ENCODE measurements around the gene DERL2.

The DERL2 gene

GRCh38 chr17:5430413-5430999, 55.5 kb downstream of the DERL2 start:
- DNase-seq (ENCODE audit: insufficient read length) (no peak), FAIRE-seq (no peak)
- no peak for TF ChIP-seq POLR2A (IDR thresholded peaks at IDR 0.05; ENCODE audit: low read depth, low read length)
- TF ChIP-seq TAF1 (IDR thresholded peaks at IDR 0.05; ENCODE audit: borderline replicate concordance, low read depth, low read length), result no peak
- no peak for TF ChIP-seq POLR2AphosphoS5 (IDR thresholded peaks at IDR 0.05; ENCODE audit: low read depth, low read length)

GRCh38 chr17:5429191-5429887, 56.6 kb downstream of the DERL2 start:
- DNase-seq (ENCODE audit: insufficient read length) (no peak), FAIRE-seq (no peak)
- TF ChIP-seq POLR2AphosphoS5 (IDR thresholded peaks at IDR 0.05; ENCODE audit: low read depth, low read length), result no peak
- no peak for TF ChIP-seq POLR2A (IDR thresholded peaks at IDR 0.05; ENCODE audit: low read depth, low read length)
- no peak for TF ChIP-seq TAF1 (IDR thresholded peaks at IDR 0.05; ENCODE audit: borderline replicate concordance, low read depth, low read length)

GRCh38 chr17:5425826-5426225, 60.2 kb downstream of the DERL2 start:
- no peak for TF ChIP-seq TAF1 (IDR thresholded peaks at IDR 0.05; ENCODE audit: borderline replicate concordance, low read depth, low read length)
- no peak for TF ChIP-seq POLR2AphosphoS5 (IDR thresholded peaks at IDR 0.05; ENCODE audit: low read depth, low read length)
- no peak for TF ChIP-seq POLR2A (IDR thresholded peaks at IDR 0.05; ENCODE audit: low read depth, low read length)
- FAIRE-seq (no peak), DNase-seq (ENCODE audit: insufficient read length) (no peak)

- no peak for TF ChIP-seq POLR2AphosphoS5 (IDR thresholded peaks at IDR 0.05; ENCODE audit: low read depth, low read length)
- no peak for TF ChIP-seq TAF1 (IDR thresholded peaks at IDR 0.05; ENCODE audit: borderline replicate concordance, low read depth, low read length)
- TF ChIP-seq POLR2A (IDR thresholded peaks at IDR 0.05; ENCODE audit: low read depth, low read length), result no peak
- no peak for FAIRE-seq
These were observed 61.1 kb downstream of the DERL2 start for GRCh38 chr17:5424909-5425308.

GRCh38 chr17:5422505-5422904, 63.5 kb downstream of the DERL2 start:
- TF ChIP-seq POLR2A (IDR thresholded peaks at IDR 0.05; ENCODE audit: low read depth, low read length) (no peak), POLR2AphosphoS5 (IDR thresholded peaks at IDR 0.05; ENCODE audit: low read depth, low read length) (no peak), TAF1 (IDR thresholded peaks at IDR 0.05; ENCODE audit: borderline replicate concordance, low read depth, low read length) (no peak)
- DNase-seq (ENCODE audit: insufficient read length) (no peak), FAIRE-seq (no peak)

More at GRCh38 chr17:5424909-5425308, 61.1 kb downstream of the DERL2 start:
- DNase-seq (ENCODE audit: insufficient read length), result no peak
